ENCODE measurements around the gene SEBOX. TPM values are rescaled to one million over a fixed set of nuclear protein-coding genes. Genes with fewer than 3 reads are reported as not detected.

SEBOX gene
- total RNA-seq, 2 donors from 2014 or later = not detected

DNA sequence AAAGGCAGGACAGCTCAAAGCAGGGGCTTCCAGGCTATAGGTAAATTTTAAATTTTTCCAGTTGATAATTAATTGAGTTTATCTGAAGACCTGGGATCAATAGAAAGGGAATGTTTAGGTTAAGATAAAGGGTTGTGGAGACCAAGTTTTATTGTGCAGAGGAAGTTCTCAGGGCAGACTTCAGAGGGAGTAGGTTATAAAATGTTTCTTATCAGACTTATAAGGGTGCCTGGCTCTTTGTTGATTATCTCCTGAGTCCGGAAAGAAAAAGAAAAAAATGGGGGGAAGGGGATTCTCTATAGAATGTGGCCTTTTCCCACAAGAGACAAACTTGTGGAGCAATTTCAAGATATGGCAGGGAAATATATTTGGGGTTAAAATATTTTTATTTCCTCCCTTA is 25.1 kb upstream of the SEBOX start:
- intact Hi-C loops (cut with DNase I) = no loop called here
- no peak for ATAC-seq
- TF ChIP-seq POLR2A (IDR thresholded peaks at IDR 0.05) = no peak
- TF ChIP-seq, protein P1, sequence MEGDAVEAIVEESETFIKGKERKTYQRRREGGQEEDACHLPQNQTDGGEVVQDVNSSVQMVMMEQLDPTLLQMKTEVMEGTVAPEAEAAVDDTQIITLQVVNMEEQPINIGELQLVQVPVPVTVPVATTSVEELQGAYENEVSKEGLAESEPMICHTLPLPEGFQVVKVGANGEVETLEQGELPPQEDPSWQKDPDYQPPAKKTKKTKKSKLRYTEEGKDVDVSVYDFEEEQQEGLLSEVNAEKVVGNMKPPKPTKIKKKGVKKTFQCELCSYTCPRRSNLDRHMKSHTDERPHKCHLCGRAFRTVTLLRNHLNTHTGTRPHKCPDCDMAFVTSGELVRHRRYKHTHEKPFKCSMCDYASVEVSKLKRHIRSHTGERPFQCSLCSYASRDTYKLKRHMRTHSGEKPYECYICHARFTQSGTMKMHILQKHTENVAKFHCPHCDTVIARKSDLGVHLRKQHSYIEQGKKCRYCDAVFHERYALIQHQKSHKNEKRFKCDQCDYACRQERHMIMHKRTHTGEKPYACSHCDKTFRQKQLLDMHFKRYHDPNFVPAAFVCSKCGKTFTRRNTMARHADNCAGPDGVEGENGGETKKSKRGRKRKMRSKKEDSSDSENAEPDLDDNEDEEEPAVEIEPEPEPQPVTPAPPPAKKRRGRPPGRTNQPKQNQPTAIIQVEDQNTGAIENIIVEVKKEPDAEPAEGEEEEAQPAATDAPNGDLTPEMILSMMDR (IDR thresholded peaks at IDR 0.05) = no peak

DNA sequence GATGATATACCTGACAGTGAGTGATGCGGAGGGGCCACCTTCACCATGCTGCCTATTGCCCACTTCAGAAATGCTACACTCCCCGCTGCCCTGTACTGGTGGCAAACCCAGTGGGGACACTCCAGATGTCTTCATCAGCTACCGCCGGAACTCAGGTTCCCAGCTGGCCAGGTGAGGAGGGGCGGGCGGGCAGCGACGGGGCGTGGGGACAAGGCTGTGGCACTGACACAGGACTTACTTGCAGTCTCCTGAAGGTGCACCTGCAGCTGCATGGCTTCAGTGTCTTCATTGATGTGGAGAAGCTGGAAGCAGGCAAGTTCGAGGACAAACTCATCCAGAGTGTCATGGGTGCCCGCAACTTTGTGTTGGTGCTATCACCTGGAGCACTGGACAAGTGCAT is 23.1 kb upstream of the SEBOX start:
- ATAC-seq = no peak
- DNase-seq = no peak
- H3K4me1 ChIP-seq = peaks cover 17% of the 10 kb centered on the region
- 90 to 92% methylated on average over 11 of the region's 11 CpGs for whole genome bisulfite sequencing, 2 donors
- H3K9me3 ChIP-seq = no peaks in the 10 kb centered on the region
- H3K4me3 ChIP-seq = no peak overlapping the region
- H3K27ac ChIP-seq = no peak overlapping the region
- no peaks in the 10 kb centered on the region for H3K27me3 ChIP-seq
- peaks cover 0 to 21% of the 10 kb centered on the region in 2 donors for H3K36me3 ChIP-seq (replicated peaks in 1 of 2; ENCODE audit: insufficient read depth in 1 of 2, low read depth in 2 of 2)
- TF ChIP-seq POLR2A (IDR thresholded peaks at IDR 0.05) = no peak
- TF ChIP-seq, protein P1 (IDR thresholded peaks at IDR 0.05) = no peak
- intact Hi-C loops (cut with DNase I) = no loop called here

More for the DNA sequence above, 25.1 kb upstream of the SEBOX start:
- Histone ChIP-seq H3K9me3 (no peaks in the 10 kb centered on the region), H3K36me3 (replicated peaks in 1 of 2; ENCODE audit: insufficient read depth in 1 of 2, low read depth in 2 of 2) (peaks cover 0 to 28% of the 10 kb centered on the region in 2 donors), H3K27ac (no peak overlapping the region), H3K4me3 (no peak overlapping the region), H3K4me1 (peaks cover 10% of the 10 kb centered on the region), H3K27me3 (no peaks in the 10 kb centered on the region)
- DNase-seq = no peak
- WGBS, 2 donors = 80 to 90% methylated on average over 1 of the region's 1 CpG

DNA sequence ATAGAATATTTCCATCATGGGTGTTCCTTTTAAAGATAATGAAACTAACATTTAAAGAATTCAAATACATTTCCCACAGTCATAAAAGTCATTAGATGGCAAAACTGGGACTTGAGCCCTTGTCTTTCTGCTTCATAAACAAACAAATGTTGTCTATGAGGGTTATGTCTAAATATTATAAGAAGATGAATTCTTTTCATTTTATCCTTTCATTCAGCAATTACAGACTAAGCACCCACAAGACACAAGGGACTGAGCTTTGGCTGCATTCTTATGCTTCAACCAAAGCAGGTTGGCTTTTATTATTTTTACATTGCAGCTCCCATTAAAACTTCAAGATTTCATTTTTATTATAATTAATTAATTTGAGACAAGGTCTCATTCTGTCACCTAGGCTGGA is 21.4 kb upstream of the SEBOX start:
- DNase-seq = peak in 1 of 4 donors; percentile 4
- Histone ChIP-seq H3K9me3 (no peaks in the 10 kb centered on the region), H3K4me1 (peaks cover 21% of the 10 kb centered on the region), H3K36me3 (replicated peaks in 1 of 2; ENCODE audit: insufficient read depth in 1 of 2, low read depth in 2 of 2) (peaks cover 0 to 20% of the 10 kb centered on the region in 2 donors), H3K27me3 (no peaks in the 10 kb centered on the region), H3K4me3 (no peak overlapping the region), H3K27ac (no peak overlapping the region)
- intact Hi-C loops (cut with DNase I) = no loop called here
- no peak for ATAC-seq
- TF ChIP-seq, protein P1 (IDR thresholded peaks at IDR 0.05) = no peak
- no peak for TF ChIP-seq POLR2A (IDR thresholded peaks at IDR 0.05)

DNA sequence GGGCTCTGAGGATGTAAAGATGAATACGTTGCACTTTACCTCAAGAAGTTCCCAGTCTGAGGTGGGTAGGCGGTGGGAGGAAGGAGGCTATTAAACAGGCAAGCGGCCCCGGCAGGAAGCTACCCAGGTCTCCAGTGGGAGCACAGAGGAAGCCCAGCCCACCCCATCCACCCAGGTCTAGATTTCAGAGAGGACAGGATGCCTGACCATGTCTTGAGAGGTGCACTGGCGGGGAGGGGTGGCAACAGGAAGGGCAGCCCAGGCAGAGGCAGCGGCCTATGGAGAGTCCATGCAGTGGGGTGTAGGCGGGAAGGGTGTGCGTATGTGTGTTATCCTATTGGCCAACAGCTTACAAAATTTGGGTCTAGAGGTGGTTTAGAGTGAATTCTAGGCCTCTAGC is 20.4 kb upstream of the SEBOX start:
- H3K27me3 ChIP-seq = no peaks in the 10 kb centered on the region
- H3K9me3 ChIP-seq = no peaks in the 10 kb centered on the region
- TF ChIP-seq, protein P1 (IDR thresholded peaks at IDR 0.05) = no peak
- no peak for TF ChIP-seq POLR2A (IDR thresholded peaks at IDR 0.05)
- DNase-seq (peak in 2 of 4 donors; percentile 24 to 41), ATAC-seq (no peak)
- H3K27ac ChIP-seq = peak overlapping the region in 3 of 4 donors; percentile 74 to 85 (median 84)
- peaks cover 31% of the 10 kb centered on the region for H3K4me1 ChIP-seq
- H3K36me3 ChIP-seq (replicated peaks in 1 of 2; ENCODE audit: insufficient read depth in 1 of 2, low read depth in 2 of 2) = peaks cover 0 to 17% of the 10 kb centered on the region in 2 donors
- peak overlapping the region; percentile 50 to 51 for H3K4me3 ChIP-seq
- intact Hi-C loops (cut with DNase I) = no loop called here
- 36 to 59% methylated on average over 8 of the region's 8 CpGs for WGBS, 2 donors

DNA sequence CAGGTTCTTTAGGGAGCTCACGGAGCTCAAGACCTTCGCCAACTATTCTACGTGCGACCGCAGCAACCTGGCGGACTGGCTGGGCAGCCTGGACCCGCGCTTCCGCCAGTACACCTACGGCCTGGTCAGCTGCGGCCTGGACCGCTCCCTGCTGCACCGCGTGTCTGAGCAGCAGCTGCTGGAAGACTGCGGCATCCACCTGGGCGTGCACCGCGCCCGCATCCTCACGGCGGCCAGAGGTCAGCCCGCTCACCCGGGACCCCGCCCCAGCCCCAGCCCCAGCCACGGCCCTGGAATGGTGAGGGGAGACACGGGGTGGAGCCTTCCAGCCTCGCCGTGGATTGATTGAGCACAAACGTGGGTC is 20.0 kb upstream of the SEBOX start:
- TF ChIP-seq POLR2A (IDR thresholded peaks at IDR 0.05) = no peak
- TF ChIP-seq, protein P1 (IDR thresholded peaks at IDR 0.05) = no peak
- H3K36me3 ChIP-seq (replicated peaks in 1 of 2; ENCODE audit: insufficient read depth in 1 of 2, low read depth in 2 of 2) = peaks cover 0 to 17% of the 10 kb centered on the region in 2 donors
- WGBS, 2 donors = 10% methylated on average over 29 of the region's 29 CpGs; no CpG with 5 or more reads in 1 of the 2 donors
- no peaks in the 10 kb centered on the region for H3K9me3 ChIP-seq
- no peaks in the 10 kb centered on the region for H3K27me3 ChIP-seq
- peaks cover 34% of the 10 kb centered on the region for H3K4me1 ChIP-seq
- peak overlapping the region; percentile 66 to 85 (median 79) for H3K27ac ChIP-seq
- DNase-seq = peak; percentile 46 to 57 (median 52)
- intact Hi-C loops (cut with DNase I) = no loop called here
- peak overlapping the region; percentile 50 to 51 for H3K4me3 ChIP-seq
- peak; percentile 57 for ATAC-seq
